Testis (tissue), 3 donors: ENCODE data around the gene POU3F1. TPM values are rescaled to one million over a fixed set of nuclear protein-coding genes. Genes with fewer than 3 reads are reported as not detected.

Experiments used
- DNase-seq: peaks from one replicate; pipeline ENCODE4 v3.0.0-alpha.2; 2019
- H3K27ac ChIP-seq, 2 donors: fragments of 200-600 bp; sonication (generic); one replicate each; pipeline ENCODE4 v1.5.1; 2019
- H3K27me3 ChIP-seq: fragments of 200-600 bp; sonication (generic); one replicate; pipeline ENCODE4 v1.5.1; 2019
- H3K36me3 ChIP-seq: fragments of 200-600 bp; sonication (generic); one replicate; pipeline ENCODE4 v1.5.1; 2017; ENCODE audit warnings: low read depth; ENCODE audit errors: missing control alignments
- H3K4me1 ChIP-seq: fragments of 200-600 bp; sonication (generic); one replicate; pipeline ENCODE4 v1.5.1; 2019
- H3K4me3 ChIP-seq, 2 donors: fragments of 200-600 bp; sonication (generic); one replicate each; pipeline ENCODE4 v1.5.1; 2017 to 2019
- H3K9me3 ChIP-seq: fragments of 200-600 bp; sonication (generic); one replicate; pipeline ENCODE4 v1.5.1; 2017
- POLR2A ChIP-seq: fragments of 450-650 bp; IDR thresholded peaks from one replicate; pipeline ENCODE4 v1.6.1; 2017; ENCODE audit warnings: antibody characterized with exemption, mild to moderate bottlenecking, moderate library complexity
- WGBS, 2 donors: methylation state at CpG; one replicate each; pipeline ENCODE4 v1.1.5; 2018; 5-methylcytosine and 5-hydroxymethylcytosine counted together
- intact Hi-C: fragments of 100-400 bp; cut with DNase I; formaldehyde crosslinking; loops from one replicate; pipeline ENCODE4 v1.15.1; 2023; ENCODE audit warnings: low total_unique reads
- polyA plus RNA-seq: library from polyadenylated mRNA; stranded (reverse); fragments of 350-450 nt; fragmentation: Illumina TruSeq; extraction: RNeasy Lipid Tissue Mini Kit (QIAGEN cat#74804); gene quantifications from one replicate; pipeline ENCODE4 v1.2.3, GENCODE V29; 2014; ENCODE audit warnings: low read depth, low replicate concordance; ENCODE audit not compliant: insufficient read depth
- total RNA-seq, 2 donors: library from RNA; depleted of rRNA; stranded (reverse); fragments of >200 nt; gene quantifications; one replicate each; pipeline ENCODE4 v1.2.3, GENCODE V29; 2016
- TF ChIP-seq, protein P1 (sequence below), 3 experiments: fragments of 450-650 bp in 2 of 3; fragments of 200-600 bp in 1 of 3; sonication (generic) in 1 of 3; IDR thresholded peaks; one replicate each; pipeline ENCODE4 v1.5.1; 2016 to 2019; ENCODE audit warnings: antibody characterized with exemption in 3 of 3, mild to moderate bottlenecking in 2 of 3, moderate library complexity in 1 of 3

Gene POU3F1
- total and polyA plus RNA-seq, 3 donors from 2014 or later, result 1.6 to 6.8 (median 6.0) TPM

DNA sequence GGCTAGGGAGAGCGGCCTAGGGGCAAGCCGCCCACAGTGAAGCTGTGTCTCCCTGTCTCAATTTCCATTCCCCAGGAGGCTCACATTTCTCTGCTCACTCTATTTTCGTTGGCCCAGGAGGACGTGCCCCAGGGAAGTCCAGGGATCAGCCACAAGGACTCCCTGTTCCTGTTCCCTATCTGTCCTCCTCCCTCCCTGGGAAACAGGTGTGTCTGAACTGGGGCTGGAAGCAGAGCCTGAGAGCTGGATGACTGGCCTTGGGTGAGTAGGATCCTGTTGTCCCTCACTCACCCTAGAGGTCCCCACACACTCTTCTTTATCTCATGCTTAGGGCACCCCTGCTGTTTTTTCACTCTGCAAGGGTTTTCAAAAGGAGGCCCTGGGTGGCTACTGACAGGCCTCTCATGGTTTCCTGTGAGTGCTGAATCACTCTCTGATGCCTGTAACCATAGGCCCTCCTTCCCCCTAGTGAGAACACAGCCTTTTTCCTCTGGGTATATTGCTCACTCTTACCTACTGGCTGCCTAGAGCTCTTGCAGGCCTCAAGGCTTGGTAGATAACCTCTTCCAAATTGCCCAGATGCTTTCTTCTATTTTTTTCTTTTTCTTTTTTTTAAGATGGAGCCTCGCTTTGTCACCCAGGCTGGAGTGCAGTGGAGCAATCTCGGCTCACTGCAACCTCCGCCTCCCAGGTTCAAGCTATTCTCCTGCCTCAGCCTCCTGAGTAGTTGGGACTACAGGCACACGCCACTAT, 37.3 kb downstream of the POU3F1 start:
- intact Hi-C loops, result no loop called here
- Histone ChIP-seq H3K4me1 (peaks cover 36% of the 10 kb centered on the region), H3K27ac (peak overlapping the region in 1 of 2 donors; percentile 45), H3K27me3 (no peaks in the 10 kb centered on the region), H3K4me3 (no peak overlapping the region), H3K9me3 (no peaks in the 10 kb centered on the region), H3K36me3 (no peaks in the 10 kb centered on the region)
- no peak for TF ChIP-seq POLR2A
- TF ChIP-seq, protein P1, sequence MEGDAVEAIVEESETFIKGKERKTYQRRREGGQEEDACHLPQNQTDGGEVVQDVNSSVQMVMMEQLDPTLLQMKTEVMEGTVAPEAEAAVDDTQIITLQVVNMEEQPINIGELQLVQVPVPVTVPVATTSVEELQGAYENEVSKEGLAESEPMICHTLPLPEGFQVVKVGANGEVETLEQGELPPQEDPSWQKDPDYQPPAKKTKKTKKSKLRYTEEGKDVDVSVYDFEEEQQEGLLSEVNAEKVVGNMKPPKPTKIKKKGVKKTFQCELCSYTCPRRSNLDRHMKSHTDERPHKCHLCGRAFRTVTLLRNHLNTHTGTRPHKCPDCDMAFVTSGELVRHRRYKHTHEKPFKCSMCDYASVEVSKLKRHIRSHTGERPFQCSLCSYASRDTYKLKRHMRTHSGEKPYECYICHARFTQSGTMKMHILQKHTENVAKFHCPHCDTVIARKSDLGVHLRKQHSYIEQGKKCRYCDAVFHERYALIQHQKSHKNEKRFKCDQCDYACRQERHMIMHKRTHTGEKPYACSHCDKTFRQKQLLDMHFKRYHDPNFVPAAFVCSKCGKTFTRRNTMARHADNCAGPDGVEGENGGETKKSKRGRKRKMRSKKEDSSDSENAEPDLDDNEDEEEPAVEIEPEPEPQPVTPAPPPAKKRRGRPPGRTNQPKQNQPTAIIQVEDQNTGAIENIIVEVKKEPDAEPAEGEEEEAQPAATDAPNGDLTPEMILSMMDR (IDR thresholded peaks at IDR 0.05), result no peak
- WGBS, 2 donors, result 66 to 88% methylated on average over 5 to 8 of the region's 8 CpGs
- no peak for DNase-seq

DNA sequence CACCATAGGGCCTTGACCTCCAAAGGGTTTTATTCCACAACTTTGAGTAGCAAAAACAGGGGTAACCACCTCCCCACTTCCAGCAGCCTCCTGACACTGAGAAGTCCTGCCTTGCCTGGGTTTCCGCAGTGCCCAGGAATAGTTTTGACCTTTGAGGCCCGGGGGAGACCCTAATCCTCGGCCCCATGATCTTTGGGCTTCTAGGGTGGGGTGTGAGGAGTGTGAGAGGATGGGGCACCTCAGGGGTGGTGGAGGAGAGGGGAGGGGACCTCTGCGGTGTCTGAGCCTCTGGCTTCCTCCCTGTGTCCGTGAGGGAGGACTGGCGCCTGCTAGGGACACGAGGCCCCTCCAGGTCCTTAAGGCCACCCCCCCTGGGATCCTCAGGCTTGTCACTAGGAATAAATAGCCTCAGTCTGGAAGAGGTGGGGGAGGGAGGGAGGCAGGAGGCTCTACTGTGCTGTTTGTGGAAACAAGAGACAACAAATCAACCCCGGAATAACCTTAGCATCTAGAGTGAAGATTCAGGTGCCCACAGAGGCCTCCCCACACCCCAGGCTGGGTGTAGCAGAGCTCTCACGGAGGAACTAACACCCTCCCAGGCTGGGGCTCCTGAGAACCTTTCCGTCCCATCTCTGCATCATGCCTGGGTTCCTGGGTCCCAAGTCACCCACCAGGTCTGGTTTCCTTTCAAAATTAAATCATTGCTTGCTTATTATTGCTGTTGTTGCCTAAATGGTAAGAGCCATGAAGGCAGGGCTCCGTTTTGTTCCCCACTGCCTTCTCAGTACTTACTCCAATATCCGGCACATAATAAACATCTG, 40.4 kb downstream of the POU3F1 start:
- Histone ChIP-seq H3K9me3 (no peaks in the 10 kb centered on the region), H3K27ac (peak overlapping the region; percentile 59 to 77), H3K27me3 (no peaks in the 10 kb centered on the region), H3K36me3 (no peaks in the 10 kb centered on the region), H3K4me1 (peaks cover 35% of the 10 kb centered on the region), H3K4me3 (no peak overlapping the region)
- intact Hi-C loops, result no loop called here
- TF ChIP-seq, protein P1 (IDR thresholded peaks at IDR 0.05), result no peak
- no peak for TF ChIP-seq POLR2A
- WGBS, 2 donors, result 59 to 66% methylated on average over 10 to 12 of the region's 12 CpGs
- no peak for DNase-seq

DNA sequence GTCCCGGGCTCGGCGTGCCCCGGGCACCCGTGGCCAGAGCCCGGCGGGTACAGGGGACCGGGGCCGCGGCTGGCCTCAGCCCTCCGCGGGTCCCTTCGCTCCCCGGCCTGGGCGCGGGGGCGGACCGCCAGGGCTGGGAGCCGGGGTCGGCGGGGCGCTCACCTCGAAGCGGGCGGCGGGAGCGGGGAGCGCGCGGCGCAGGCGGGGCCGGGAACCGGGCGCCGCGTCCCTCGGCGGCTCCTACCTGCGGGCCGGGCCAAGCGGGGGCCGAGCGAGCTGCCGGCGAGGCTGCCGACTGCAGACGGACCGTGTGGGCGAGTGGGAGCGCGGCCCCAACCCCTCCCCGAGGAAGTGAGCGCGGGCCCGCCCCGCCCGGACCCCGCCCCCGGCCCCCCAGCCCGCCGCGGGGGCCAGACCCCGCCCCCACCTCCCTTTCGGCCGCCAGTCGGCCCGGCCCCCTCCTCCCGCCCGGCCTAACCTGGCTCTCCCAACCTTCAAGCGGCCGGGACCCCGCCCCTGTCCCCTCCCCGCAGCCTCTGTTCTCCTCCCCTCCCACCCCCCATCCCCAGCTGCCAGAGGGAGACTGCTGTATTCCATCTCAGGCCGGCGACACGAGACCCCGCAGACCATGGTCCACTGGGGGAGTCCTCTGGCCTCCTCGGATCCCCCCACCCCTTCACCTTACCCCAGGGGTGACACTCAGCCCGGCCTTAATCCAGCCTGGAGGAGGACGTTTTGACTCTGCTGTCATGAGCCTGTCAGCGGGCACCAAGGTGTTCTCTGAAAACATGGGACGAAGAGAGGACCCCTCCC, 41.2 kb downstream of the POU3F1 start, which contains the start of gene FHL3:
Gene FHL3, minus strand, starts transcription at position 320 of the 813 bp plus-strand sequence. CDS start 6,102 bp downstream, outside the sequence.
- Histone ChIP-seq H3K27ac (peak within 1 kb of the TSS; percentile 71 to 77), H3K9me3 (no peaks in the 10 kb centered on the region), H3K27me3 (no peaks in the 10 kb centered on the region), H3K36me3 (no peaks in the 10 kb centered on the region), H3K4me1 (peaks cover 43% of the 10 kb centered on the region), H3K4me3 (peak within 1 kb of the TSS; percentile 64 to 72)
- DNase-seq, result peak; percentile 50
- TF ChIP-seq, protein P1 (IDR thresholded peaks at IDR 0.05), result no peak
- no peak for TF ChIP-seq POLR2A
- intact Hi-C loops, result no loop called here
- WGBS, 2 donors, result 6% methylated on average over 23 of the region's 83 CpGs; no CpG with 5 or more reads in 1 of the 2 donors

DNA sequence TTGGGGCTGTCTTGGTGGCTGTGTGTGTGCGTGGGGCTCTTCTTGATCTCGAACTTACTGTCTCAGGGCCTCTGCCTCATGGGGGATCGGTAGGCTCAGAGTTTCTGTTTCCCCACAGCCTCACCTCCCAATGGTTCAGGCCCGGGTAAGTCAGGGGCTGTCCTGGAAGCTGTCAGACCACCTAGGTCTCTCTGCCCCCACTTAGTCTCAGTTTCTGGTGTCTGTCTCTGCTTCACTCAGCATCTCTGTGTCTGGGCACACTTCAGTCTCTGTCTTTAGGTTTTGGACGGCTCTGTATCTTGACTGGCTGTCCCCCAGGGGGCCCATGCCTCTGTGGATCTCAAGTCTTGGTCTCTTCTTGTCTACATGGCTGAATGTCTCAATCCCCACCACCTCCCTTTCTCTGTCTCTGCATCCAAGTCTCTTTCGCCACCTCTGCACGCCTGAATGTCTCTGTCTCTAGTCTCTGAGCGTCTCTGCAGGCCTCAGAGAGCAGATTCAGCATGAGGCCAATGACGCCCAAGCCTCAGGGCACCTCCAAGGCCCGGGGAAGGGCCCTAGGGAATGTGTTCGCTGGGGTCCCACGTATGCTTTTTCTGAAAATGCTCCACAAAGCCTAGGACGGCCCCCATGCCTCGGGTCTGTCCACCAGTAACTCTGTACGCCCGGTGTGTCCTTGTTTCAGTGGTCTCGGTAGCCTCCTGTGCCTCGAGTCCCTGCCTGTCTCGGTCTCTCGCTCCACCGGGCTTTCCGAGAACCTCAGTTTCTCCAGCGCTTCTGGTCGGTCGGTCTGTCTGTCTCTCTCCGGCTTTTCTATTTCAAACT, 42.1 kb downstream of the POU3F1 start:
- DNase-seq, result no peak
- intact Hi-C loops, result no loop called here
- 10% methylated on average over 12 to 26 of the region's 26 CpGs for WGBS, 2 donors

More for the DNA sequence above, 42.1 kb downstream of the POU3F1 start:
- Histone ChIP-seq H3K27me3 (no peaks in the 10 kb centered on the region), H3K4me3 (peak overlapping the region; percentile 64 to 72), H3K27ac (peak overlapping the region; percentile 71 to 77), H3K4me1 (peaks cover 46% of the 10 kb centered on the region), H3K9me3 (no peaks in the 10 kb centered on the region), H3K36me3 (no peaks in the 10 kb centered on the region)
- TF ChIP-seq, protein P1 (IDR thresholded peaks at IDR 0.05), result no peak
- no peak for TF ChIP-seq POLR2A
